ENCODE measurements around the gene NOC2L. TPM values are rescaled to one million over a fixed set of nuclear protein-coding genes. Genes with fewer than 3 reads are reported as not detected.

The NOC2L gene
- total RNA-seq (2014; rRNA removed; shearing (Covaris generic)) = 68.1 and 71.6 TPM in 2 replicates

- DNase-seq (ENCODE audit: low read depth) = peak; percentile 84
Measured at GRCh38 chr1:958823-959730, at the start of gene NOC2L. NOC2L (minus strand) TSS chr1:959256; CDS start chr1:959240, 16 bp downstream.

GRCh38 chr1:1006305-1007159 lies 47.5 kb upstream of the NOC2L start:
- DNase-seq (ENCODE audit: low read depth) = no peak

- DNase-seq (ENCODE audit: low read depth) = no peak
Measured at GRCh38 chr1:1005774-1006304, 46.8 kb upstream of the NOC2L start.

- DNase-seq (ENCODE audit: low read depth) = peak; percentile 81
Measured at GRCh38 chr1:1004780-1005697, 46.0 kb upstream of the NOC2L start.

- DNase-seq (ENCODE audit: low read depth) = no peak
Measured at GRCh38 chr1:1004420-1004779, 45.3 kb upstream of the NOC2L start.

- DNase-seq (ENCODE audit: low read depth) = no peak
Measured at GRCh38 chr1:1003618-1004419, 44.8 kb upstream of the NOC2L start.

- DNase-seq (ENCODE audit: low read depth) = no peak
Measured at GRCh38 chr1:1001057-1001783, 42.2 kb upstream of the NOC2L start.

GRCh38 chr1:1000357-1001056 lies 41.5 kb upstream of the NOC2L start:
- peak; percentile 60 for DNase-seq (ENCODE audit: low read depth)

- peak; percentile 76 for DNase-seq (ENCODE audit: low read depth)
Measured at GRCh38 chr1:999725-1000356, 40.8 kb upstream of the NOC2L start, which contains the start of gene HES4. HES4 (minus strand) TSS chr1:1000097; CDS start chr1:999973, 124 bp downstream.

GRCh38 chr1:998995-999724 lies 40.1 kb upstream of the NOC2L start:
- no peak for DNase-seq (ENCODE audit: low read depth)

GRCh38 chr1:998745-998994 lies 39.6 kb upstream of the NOC2L start:
- no peak for DNase-seq (ENCODE audit: low read depth)

GRCh38 chr1:997993-998744 lies 39.1 kb upstream of the NOC2L start:
- no peak for DNase-seq (ENCODE audit: low read depth)

GRCh38 chr1:997713-997992 lies 38.6 kb upstream of the NOC2L start:
- no peak for DNase-seq (ENCODE audit: low read depth)

- no peak for DNase-seq (ENCODE audit: low read depth)
Measured at GRCh38 chr1:996851-997712, 38.0 kb upstream of the NOC2L start.

- no peak for DNase-seq (ENCODE audit: low read depth)
Measured at GRCh38 chr1:995665-996633, 36.9 kb upstream of the NOC2L start.
